ENCODE measurements around the gene RTEL1.
"Not testable (repeated sequence)": the region's sequence is repeated elsewhere in the genome, so short reads cannot be mapped to it uniquely, and the experiment has no call there.

RTEL1 gene

GRCh38 chr20:63633732-63634131, 24.4 kb upstream of the RTEL1 start:
- TF ChIP-seq CTCF (IDR thresholded peaks at IDR 0.05; ENCODE audit: low read depth, low read length) = no peak
- no peak overlapping the region for H3K4me3 ChIP-seq (ENCODE audit: low read depth, low read length)

GRCh38 chr20:63635431-63636141, 22.5 kb upstream of the RTEL1 start:
- no peak overlapping the region for H3K4me3 ChIP-seq (ENCODE audit: low read depth, low read length)
- TF ChIP-seq CTCF (IDR thresholded peaks at IDR 0.05; ENCODE audit: low read depth, low read length) = no peak

GRCh38 chr20:63636752-63637628, 21.1 kb upstream of the RTEL1 start:
- H3K4me3 ChIP-seq (ENCODE audit: low read depth, low read length) = no peak overlapping the region
- no peak for TF ChIP-seq CTCF (IDR thresholded peaks at IDR 0.05; ENCODE audit: low read depth, low read length)

- no peak for TF ChIP-seq CTCF (IDR thresholded peaks at IDR 0.05; ENCODE audit: low read depth, low read length)
- H3K4me3 ChIP-seq (ENCODE audit: low read depth, low read length) = no peak overlapping the region
Measured at GRCh38 chr20:63639093-63639975, 18.8 kb upstream of the RTEL1 start.

GRCh38 chr20:63640086-63640485, 18.0 kb upstream of the RTEL1 start:
- no peak for TF ChIP-seq CTCF (IDR thresholded peaks at IDR 0.05; ENCODE audit: low read depth, low read length)
- H3K4me3 ChIP-seq (ENCODE audit: low read depth, low read length) = no peak overlapping the region

GRCh38 chr20:63640686-63641085, 17.4 kb upstream of the RTEL1 start:
- H3K4me3 ChIP-seq (ENCODE audit: low read depth, low read length) = not testable (repeated sequence)

- no peak overlapping the region for H3K4me3 ChIP-seq (ENCODE audit: low read depth, low read length)
- no peak for TF ChIP-seq CTCF (IDR thresholded peaks at IDR 0.05; ENCODE audit: low read depth, low read length)
Measured at GRCh38 chr20:63641146-63641791, 16.8 kb upstream of the RTEL1 start.
